NCI-H345 (cell line): ENCODE results near the gene GARS1.
A peak's percentile ranks its signal among the peaks of the same experiment; 100 is the strongest.
"Not testable (repeated sequence)": the region's sequence is repeated elsewhere in the genome, so short reads cannot be mapped to it uniquely, and the experiment has no call there.

Source experiments
- DNase-seq: peaks from one replicate; lab custom pipeline; 2025; lab: John Stamatoyannopoulos, UW

GARS1 gene

GRCh38 chr7:30572212-30572841 lies 22.4 kb upstream of the GARS1 start:
- no peak for DNase-seq

DNA sequence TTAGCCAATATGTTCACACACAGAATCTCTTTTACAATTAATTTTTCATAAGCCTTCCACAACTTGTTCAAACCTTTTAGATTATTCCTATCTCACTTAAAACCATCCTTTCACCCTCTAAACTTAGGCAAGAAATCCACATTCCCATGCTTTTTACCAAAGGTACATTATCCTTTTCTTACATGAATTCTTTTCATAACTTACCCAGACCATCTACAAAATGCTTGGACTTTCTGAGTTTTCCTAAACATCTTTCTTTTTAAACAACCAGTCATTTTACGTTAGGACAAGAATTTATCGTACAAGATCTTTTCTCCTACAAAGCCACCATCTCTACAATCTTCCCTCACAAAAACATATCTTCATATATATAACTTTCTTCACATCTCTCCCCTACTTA lies 18.8 kb upstream of the GARS1 start:
- DNase-seq, result no peak

DNA sequence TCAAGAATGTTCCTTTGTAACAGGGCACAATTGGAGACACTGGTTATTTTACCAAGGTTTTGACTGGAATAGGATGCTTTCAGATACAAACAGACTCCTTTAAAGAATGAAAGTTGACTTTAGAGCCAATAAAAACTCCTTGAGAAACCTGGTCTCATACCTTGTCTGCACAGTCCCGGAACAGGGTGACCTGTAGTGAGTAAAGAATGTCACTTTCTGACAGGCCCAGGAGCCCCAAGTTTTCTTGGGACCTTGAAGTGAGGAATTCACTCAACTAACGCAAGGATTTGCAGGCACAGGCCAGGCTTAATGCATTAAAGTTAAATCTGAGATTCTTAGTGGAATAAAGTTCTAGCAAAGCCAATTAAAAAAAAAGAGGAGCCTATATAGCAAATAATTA lies 11.5 kb upstream of the GARS1 start:
- DNase-seq, result no peak

- no peak for DNase-seq
Observed at GRCh38 chr7:30584415-30584814, 10.3 kb upstream of the GARS1 start.

GRCh38 chr7:30584965-30585364 lies 9.7 kb upstream of the GARS1 start:
- DNase-seq, result no peak

- no peak for DNase-seq
Observed at GRCh38 chr7:30585675-30586074, 9.0 kb upstream of the GARS1 start.

DNA sequence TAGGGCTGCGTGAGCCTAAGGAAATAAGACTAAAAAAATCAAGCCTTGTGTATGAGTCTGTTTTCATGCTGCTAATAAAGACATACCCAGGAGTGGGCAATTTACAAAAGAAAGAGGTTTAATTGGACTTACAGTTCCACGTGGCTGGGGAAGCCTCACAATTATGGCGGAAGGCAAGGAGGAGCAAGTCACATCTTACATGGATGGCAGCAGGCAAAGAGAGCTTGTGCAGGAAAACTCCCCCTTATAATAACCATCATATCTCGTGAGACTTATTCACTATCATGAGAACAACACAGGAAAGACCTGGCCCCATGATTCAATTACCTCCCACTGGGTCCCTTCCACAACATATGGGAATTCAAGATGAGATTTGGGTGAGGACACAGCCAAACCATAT lies 7.1 kb upstream of the GARS1 start:
- not testable (repeated sequence) for DNase-seq

- no peak for DNase-seq
Observed at GRCh38 chr7:30589111-30589510, 5.6 kb upstream of the GARS1 start.

DNA sequence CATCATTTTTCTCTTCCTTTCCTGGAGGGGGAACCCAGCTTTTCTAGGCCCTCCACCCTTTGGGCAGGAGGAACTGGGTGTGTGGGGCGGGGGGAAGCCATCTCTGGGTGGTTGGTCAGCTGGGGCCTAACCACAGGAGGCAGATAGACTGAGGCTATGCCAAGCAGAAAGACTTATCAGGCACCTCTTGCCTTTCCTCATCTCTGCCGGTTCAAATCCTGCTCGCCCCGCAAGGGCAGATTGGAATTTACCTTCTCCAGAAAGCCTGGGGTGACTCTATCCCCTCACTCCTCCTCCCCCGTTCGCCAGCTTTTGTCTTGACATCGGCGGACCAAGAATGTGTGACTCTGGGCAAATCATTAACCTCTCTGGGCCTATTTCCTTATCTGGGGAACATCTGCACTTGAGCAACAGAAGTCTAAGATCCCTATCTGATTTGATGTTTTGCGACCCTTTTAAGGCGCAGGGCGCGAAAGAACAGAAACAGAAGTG lies 584 bp upstream of the GARS1 start:
- peak; percentile 23 for DNase-seq

GRCh38 chr7:30595436-30596013 lies 847 bp downstream of the GARS1 start:
- DNase-seq, result peak; percentile 13

- DNase-seq, result peak; percentile 13
Observed at GRCh38 chr7:30596014-30596641, 1.4 kb downstream of the GARS1 start.

DNA sequence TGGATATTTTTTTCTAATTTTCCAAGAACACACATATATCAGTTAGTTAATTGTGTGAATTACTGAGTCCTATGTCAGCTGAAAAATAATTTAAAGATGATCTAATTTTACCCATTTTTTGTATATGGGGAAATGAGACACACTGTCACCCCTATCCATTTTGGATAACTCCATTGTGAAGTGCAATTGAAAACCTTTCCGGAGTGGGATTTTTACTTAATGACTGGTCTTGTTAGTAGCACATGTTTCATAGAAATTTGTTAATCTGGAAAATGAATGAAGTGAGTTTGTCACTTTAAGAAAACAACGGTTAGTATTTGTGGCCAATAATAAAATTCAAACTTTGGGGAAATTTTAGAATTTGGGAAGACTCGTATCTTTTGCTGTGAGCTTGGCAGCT lies 2.0 kb downstream of the GARS1 start:
- no peak for DNase-seq

DNA sequence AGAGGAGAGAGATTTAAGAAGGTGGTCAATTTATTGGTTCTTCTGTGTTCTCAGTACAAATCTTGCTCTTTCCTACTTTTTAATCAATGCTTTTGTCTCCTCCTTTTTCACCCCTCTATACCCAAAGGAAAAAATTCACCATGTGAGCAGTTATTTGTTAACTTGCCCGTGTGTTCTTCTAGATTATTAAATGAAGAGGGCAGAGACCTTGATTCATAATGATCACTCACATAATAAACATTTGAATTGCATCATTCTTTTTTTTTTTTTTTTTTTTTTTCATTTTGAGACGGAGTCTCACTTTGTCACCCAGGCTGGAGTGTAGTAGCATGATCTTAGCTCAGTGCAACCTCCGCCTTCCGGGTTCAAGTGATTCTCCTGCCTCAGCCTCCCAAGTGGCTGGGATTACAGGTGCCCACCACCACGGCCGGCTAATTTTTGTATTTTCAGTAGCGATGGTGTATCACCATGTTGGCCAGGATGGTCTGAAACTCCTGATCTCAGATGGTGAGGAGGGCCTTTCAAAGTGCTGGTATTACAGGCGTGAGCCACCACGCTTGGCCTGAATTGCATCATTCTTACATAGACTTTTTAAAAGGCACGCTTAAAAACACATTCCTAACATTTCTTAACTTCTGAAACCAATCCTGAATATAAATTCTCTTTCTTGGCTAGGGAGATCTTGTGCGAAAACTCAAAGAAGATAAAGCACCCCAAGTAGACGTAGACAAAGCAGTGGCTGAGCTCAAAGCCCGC lies 3.6 kb downstream of the GARS1 start:
- DNase-seq, result no peak

GRCh38 chr7:30604901-30605300 lies 10.2 kb downstream of the GARS1 start:
- DNase-seq, result no peak

GRCh38 chr7:30605832-30606231 lies 11.2 kb downstream of the GARS1 start:
- DNase-seq, result no peak

GRCh38 chr7:30612658-30613265 lies 18.1 kb downstream of the GARS1 start:
- DNase-seq, result no peak

DNA sequence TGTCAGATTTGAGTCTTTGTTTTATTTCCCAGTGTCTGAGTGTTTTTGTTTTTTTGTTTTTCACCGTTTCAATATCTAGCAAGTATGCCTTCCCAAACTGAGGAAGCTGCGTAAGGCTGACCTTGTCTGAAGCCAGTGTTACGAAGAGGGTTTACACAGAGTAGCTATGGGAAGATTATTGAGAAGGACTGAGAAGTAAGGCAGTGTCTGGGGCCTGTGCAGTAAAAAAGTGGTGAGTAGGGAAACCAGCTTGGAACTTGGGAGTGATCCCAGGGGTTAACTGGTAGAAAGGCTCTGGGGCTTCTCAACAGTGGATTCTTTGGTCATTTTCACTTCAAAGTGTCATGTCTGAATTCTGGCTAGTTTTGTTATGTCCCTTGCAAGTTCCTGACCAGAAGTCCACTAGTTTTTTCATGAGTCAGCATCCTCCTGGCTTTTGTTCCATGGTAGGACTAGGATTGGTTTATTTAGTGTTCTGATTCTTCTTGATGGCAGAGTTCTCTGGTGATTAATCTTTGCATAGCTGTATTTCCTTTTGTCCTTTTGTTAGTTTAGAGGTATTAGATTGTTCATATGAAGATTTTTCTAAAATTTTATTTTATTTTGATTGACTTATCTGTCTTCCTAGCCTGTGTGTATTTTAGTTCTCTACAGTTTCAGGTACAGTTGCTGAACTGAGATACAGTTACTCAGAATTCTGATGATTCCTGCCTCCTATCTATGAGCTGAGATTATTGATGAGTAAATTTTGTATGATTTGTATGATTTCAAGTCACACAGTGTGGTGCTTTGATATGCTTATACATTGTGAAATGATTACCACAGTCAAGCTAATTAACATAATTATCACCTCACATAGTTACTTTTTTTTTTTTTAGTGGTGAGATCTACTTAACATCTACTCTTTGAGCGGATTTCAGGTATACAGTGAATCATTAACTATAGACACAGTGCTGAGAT lies 19.0 kb downstream of the GARS1 start:
- no peak for DNase-seq

DNA sequence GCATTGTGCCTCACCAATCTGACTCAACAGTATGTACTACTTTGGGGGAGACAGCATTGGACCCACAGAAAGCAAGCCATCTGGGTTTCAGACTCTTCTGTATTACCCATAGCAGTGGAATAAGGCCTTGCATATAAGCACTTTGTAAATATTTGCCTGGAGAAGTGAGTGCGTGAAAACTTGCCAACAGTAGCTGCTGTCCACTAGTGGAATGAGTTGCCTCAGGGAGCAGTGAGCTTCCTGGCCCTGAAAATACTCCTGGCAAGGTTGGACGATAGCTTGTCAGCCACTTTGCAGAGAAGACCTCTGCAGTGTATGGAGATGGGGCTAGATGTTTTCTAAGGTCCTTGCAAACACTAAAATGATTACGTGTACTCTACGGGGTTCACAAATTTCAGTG lies 21.6 kb downstream of the GARS1 start:
- DNase-seq, result no peak

- no peak for DNase-seq
Observed at GRCh38 chr7:30617359-30617758, 22.7 kb downstream of the GARS1 start.

DNA sequence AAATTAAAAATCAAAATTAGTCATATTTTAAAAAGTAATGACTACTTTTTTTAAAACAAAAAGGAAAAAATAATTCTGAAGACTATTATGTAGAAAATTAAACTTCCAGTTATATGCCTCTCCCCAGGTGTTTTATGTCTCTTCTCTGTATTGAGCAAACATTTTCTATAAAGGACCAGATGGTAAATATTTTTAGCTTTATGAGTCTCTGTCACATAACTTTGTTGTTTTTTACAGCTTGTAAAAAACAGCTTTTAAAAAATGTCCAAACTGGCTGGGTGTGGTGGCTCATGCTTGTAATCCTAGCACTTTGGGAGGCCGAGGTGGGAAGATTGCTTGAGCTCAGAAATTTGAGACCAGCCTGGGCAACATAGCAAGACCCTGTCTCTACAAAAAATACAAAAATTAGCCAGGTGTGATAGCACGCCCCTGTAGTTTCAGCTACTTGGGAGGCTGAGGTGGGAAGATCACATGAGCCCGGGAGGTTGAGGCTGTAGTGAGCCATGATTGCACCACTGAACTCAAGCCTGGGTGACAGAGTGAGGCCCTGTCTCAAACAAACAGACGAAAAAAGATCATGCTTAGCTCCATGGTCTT lies 23.5 kb downstream of the GARS1 start:
- no peak for DNase-seq

GRCh38 chr7:30618961-30619360 lies 24.3 kb downstream of the GARS1 start:
- DNase-seq, result no peak
